ENCODE results near the gene TEX44.

TEX44 gene

GRCh38 chr2:231605607-231606091 lies 13.0 kb downstream of the TEX44 start:
- no peak for FAIRE-seq

- FAIRE-seq: no peak
Observed at GRCh38 chr2:231606941-231607340, 14.3 kb downstream of the TEX44 start.

GRCh38 chr2:231611273-231612108 lies 18.8 kb downstream of the TEX44 start:
- no peak for FAIRE-seq

GRCh38 chr2:231612109-231612455 lies 19.4 kb downstream of the TEX44 start:
- FAIRE-seq: no peak

GRCh38 chr2:231612456-231613330 lies 20.0 kb downstream of the TEX44 start:
- no peak for FAIRE-seq

GRCh38 chr2:231613331-231613662 lies 20.6 kb downstream of the TEX44 start:
- no peak for FAIRE-seq

- FAIRE-seq: no peak
Observed at GRCh38 chr2:231613663-231614558, 21.2 kb downstream of the TEX44 start.

GRCh38 chr2:231614559-231615057 lies 21.9 kb downstream of the TEX44 start:
- no peak for FAIRE-seq

GRCh38 chr2:231615058-231615671 lies 22.5 kb downstream of the TEX44 start:
- no peak for FAIRE-seq

- no peak for FAIRE-seq
Observed at GRCh38 chr2:231616296-231616695, 23.6 kb downstream of the TEX44 start.

GRCh38 chr2:231617059-231617926 lies 24.6 kb downstream of the TEX44 start:
- no peak for FAIRE-seq

GRCh38 chr2:231621051-231621879 lies 28.6 kb downstream of the TEX44 start:
- no peak for FAIRE-seq

- FAIRE-seq: no peak
Observed at GRCh38 chr2:231622963-231623362, 30.3 kb downstream of the TEX44 start.

GRCh38 chr2:231626449-231626848 lies 33.8 kb downstream of the TEX44 start:
- no peak for FAIRE-seq

- no peak for FAIRE-seq
Observed at GRCh38 chr2:231627384-231628120, 34.9 kb downstream of the TEX44 start.

GRCh38 chr2:231632559-231633142 lies 40.0 kb downstream of the TEX44 start:
- no peak for FAIRE-seq

GRCh38 chr2:231633241-231633976 lies 40.7 kb downstream of the TEX44 start:
- no peak for FAIRE-seq

- FAIRE-seq: no peak
Observed at GRCh38 chr2:231634412-231634811, 41.7 kb downstream of the TEX44 start.

All from islet of Langerhans (tissue), 1 donor.